CD4-positive, alpha-beta T cell treated with Interleukin-2 at 100 ng/mL for 4 hours (primary cell): ENCODE results near the gene CERS6.
"Not testable (repeated sequence)": the region's sequence is repeated elsewhere in the genome, so short reads cannot be mapped to it uniquely, and the experiment has no call there.

ENCODE experiments used
- DNase-seq: peaks from one replicate; pipeline ENCODE4 v3.0.0-alpha.2; 2020; ENCODE audit warnings: low spot score

Gene CERS6

DNA sequence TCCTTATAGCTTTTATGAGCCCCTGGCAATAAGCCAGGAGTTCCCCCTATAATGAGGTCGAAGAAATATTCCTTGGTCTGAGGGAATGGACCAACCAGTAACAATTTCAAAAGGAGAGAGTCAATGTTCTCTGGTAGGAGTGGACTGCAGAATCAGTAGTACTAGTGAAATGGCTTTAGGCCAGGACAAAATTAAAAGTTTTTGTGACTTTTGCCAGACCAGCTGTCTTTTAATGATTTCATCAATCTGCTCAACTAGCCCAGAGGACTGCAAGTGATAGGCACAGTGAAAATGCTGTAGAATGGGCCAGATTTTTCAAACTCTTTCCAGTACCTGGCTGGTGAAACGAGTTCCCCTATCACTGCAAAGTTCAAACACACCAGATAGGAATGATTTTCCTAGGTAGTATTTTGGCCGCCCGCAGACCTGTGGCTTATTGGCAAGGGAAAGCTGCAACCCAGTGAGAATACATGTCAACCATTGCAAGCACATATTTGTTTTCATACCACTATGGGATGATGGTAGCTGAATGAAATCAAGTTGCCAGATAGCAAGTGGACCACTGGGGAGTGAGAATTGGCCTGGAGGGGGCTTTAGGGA lies 45.5 kb downstream of the CERS6 start:
- DNase-seq: no peak

DNA sequence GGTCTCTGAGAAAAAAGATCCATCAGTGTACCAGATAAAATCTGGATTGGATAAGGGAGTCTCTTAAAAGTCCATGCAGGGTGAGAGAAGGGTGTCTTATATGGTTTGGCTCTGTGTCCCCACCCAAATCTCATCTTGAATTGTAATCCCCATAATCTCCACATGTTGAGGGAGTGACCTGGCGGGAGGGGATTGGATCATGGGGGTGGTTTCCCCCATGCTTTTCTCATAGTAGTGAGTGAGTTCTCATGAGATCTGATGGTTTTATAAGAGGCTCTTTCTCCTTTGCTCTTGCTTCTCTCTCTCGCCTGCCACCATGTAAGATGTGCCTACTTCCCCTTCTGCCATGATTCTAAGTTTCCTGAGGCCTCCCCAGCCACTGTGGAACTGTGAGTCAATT lies 46.8 kb downstream of the CERS6 start:
- DNase-seq: not testable (repeated sequence)

DNA sequence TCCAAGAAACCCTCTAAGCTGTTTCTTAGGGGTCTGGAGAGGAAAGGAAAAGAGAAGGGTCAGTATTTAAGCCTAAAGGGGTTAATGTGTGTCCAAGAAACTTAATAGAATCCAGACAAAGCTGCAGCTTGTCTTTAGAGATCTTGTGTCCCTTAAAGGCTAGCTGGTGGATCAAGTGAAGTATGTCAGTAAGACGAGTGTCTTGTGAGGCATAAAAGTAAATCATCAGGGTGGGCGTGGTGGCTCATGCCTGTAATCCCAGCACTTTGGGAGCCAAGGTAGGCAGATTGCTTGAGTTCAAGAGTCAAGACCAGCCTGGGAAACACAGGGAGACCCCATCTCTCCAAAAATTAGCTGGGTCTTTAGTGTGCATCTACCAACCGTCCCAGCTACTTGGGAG lies 47.8 kb downstream of the CERS6 start:
- DNase-seq: no peak

DNA sequence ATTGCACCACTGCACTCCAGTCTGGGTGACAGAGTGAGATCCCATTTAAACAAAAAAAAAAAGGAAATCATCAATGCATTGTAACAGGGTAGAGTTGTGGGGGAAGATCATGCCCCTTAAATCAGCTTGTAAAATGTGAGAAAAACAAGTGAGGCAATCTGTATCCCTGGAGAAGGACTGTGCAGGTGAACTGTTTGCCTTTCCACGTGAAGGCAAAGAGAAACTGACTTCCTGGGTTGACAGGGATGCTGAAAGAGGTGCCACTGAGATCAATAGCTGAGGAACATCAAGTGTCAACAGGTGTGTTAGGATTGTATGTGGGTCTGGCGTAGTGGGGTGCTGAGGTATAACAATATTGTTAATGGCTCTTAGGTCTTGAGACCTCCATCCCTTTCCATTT lies 48.3 kb downstream of the CERS6 start:
- no peak for DNase-seq

DNA sequence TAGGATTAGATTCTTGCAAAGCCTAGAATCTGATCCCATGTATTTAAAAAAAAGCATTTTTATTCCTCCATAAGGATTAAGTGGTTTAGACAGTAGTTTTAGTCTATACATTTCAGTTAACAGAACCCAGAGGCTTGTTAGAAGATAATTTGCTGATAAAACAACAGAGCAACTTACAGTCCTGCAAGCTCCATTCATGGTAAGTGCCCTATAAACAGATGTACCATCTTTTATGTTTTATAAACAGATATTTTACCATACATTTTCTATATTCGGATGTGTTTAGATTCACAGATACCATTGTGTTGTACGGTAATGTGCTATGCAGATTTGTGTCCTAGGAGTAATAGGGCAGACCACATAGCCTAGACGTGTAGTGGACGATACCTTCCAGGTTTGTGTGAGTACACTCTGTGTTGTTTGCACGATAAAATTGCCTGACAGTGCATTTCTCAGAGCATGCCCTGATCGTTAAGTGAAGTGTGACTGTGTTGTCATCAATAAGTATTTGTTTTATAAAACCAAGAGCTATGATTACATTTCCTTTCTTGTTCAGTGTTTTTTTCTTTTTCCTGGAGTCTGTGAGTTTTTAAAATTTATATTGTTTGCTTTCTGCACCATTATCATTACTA lies 54.2 kb downstream of the CERS6 start:
- no peak for DNase-seq

DNA sequence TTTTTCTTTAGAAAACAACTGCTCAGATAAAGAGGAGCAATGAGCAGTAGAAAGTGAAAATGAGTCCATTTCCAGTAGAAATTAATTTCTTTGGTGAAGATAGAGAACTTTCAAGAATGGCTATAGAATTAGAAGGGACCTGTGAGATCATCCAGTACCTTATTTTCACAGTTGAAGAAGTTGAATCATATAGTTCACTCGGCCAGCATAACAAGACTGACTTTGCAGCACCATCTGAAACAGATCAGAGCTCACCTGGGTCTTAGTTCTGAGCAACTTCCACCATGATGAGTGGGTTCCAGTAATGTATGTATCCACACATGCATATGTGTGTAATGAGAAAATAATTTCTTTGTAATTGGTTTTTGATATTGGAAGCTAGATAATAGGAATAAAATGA lies 58.6 kb downstream of the CERS6 start:
- DNase-seq: no peak

DNA sequence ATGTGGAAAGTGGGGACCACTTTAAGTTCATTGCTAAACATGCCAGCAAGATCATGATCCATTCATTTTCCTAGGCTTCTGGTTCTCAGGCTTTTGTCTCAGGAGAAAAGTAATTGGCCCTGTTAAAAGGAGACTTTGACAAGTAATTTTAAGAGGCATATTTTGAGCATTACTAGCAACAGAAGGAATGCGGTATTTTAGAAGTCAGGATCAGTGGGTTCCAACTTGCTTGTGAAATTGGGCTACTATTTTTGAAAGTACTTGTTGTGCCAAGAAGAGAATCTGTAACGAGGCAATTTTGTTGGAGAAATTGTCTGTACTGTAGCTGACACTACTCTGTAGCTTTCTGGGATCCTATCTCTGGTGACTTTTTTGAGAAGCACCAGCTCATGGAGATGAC lies 59.4 kb downstream of the CERS6 start:
- no peak for DNase-seq

DNA sequence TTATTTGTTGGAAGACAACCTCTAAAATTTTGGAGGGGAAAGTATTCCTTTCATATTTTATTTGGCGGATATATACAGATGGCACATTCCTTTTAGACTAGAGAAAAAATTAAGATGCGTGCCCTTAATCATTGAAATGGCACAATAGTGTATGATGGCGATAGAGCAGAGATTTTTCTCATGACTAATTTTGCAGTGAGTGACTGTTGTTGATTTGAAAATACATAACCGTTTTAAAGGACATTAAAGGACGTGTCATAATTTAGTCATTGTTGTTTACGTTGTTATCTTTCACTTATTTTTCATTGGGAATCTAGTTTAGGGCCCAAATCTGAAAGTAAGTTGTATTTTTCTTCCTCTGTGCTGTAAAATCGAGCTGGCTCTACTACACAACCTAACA lies 61.7 kb downstream of the CERS6 start:
- DNase-seq: no peak

DNA sequence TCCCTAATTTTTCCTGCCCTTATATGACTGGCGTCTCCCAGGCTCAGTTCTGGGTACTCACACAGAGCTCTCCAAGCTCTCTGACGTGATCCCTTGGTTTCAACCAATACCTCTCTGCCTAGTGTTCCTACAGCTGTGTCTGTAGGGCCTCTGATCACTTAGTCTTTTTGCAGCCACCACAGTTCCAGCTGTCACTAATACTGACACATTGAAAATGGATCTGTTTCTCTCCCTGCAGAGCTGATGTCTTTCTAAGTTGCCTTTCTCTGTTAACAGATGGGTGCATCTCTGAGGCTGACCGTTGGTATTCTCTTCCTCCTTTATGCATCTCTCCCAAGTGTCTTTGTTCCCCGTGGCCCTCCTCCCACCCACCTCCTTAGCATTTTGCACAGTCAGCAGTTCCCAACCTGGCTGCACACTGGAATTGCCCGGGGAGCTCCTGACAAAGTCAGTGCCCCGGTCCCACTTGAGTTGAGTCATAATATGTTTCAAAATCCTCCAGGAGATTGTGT lies 62.5 kb downstream of the CERS6 start:
- no peak for DNase-seq

DNA sequence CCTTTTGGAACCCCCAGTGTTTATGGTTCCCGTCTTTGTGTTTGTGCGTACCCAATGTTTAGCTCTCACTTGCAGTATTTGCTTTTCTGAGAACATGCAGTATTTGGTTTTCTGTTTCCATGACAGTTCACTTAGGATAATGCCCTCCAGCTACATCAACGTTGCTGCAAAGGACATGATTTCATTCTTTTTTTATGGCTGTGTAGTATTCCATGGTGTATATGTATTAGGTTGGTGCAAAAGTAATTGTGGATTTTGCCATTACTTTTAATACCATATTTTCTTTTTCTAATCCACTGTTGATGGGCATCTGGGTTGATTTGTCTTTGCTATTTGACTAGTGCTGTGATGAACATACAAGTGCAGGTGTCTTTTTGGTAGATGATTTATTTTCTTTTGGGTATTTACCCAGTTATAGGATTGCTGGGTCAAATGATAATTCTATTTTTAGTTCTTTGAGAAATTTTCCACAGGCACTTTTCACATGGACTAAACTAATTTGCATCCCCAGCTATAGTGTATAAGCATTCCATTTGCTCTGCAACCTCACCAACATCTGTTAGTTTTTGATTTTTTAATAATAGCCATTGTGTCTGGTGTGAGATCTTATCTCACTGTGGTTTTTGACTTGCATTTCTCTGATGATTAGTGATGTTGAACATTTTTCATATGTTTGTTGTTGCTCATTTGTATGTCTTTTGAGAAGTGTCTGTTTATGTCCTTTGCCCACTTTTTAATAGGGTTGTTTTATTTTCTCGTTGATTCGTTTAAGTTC lies 63.6 kb downstream of the CERS6 start:
- no peak for DNase-seq

DNA sequence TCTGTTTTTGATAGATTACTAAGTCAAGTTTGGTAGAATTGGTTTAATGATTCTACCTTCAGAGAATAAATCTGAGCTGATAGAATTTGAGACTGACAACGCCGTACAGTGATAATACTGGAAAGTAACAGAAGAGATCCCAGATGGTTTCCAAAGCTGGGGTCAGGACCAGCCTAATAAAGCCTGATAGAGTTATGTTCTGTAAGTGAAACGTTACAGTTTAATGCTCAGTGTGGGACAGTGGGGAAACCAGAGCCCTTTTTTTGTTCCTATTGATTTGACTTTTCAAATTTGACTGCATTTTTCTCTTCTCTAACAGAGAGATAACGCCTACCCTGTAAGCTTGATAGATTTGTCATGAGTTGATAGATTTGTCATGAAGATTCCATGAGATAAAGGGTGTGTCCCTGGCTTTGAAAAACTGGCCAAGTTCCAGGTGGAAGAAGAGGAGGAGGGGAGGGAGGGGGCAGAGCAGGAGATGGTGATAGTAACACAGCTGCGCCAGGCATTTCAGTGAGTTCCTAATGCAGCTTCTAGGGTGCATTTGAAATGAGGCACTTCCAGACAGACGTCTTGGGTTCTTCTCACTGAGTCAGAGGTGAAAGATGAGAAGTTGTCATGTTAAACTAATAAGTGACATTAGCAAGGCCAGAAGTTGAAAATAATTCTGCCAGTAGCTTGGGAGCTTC lies 65.1 kb downstream of the CERS6 start:
- DNase-seq: no peak

DNA sequence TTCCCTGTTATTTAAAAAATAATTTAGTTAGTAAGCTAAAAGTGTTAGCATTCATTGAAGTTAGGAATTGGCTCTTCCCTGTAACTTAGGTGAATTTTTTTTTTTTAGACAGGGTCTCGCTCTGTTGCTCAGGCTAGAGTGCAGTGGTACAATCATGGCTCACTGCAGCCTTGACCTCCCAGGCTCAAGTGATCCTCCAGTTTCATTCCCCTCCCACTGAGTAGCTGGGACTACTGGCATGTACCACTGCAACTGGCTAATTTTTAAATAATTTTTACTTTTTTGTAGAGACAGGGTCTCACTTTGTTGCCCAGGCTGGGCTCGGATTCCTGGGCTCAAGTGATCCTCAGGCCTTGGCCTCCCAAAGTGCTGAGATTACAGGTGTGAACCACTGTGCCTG lies 66.4 kb downstream of the CERS6 start:
- DNase-seq: no peak

DNA sequence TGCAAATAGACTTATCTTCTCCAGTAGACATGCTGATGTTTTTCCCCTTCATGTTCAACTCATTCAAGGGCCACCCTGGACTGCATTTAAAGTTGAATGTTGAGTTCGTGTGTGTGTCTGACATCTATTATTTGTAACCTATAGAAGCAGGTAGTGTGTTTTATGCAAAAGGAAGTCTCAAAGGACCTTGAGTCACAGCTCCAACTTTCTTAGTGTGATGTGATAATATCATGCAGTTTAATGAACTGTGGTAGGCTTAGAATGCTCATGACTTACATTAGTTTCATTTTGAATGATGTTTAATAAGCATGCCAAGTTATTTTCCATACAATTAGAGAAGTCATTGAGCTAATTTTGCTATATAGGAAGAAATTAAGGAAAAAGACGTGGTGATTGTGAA lies 67.9 kb downstream of the CERS6 start:
- DNase-seq: no peak

DNA sequence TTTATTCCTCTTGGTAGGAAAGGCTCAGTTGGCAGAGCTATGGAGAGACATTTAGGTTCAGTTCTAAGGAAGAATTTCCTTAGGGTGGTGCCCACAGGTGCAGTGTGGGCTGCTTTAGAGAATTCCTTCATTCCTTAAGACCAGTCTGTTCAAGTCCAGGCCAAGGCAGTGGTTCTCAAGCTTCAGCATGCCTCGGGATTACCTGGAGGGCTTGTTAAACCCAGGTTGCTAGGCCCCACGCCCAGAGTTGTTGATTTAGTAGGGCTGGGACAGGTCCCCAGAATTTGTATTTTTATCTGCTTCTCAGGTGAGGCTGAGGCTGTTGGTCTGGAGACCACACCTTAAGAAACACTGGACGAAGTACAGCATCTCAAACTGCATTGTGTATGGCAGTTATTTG lies 68.9 kb downstream of the CERS6 start:
- DNase-seq: no peak

DNA sequence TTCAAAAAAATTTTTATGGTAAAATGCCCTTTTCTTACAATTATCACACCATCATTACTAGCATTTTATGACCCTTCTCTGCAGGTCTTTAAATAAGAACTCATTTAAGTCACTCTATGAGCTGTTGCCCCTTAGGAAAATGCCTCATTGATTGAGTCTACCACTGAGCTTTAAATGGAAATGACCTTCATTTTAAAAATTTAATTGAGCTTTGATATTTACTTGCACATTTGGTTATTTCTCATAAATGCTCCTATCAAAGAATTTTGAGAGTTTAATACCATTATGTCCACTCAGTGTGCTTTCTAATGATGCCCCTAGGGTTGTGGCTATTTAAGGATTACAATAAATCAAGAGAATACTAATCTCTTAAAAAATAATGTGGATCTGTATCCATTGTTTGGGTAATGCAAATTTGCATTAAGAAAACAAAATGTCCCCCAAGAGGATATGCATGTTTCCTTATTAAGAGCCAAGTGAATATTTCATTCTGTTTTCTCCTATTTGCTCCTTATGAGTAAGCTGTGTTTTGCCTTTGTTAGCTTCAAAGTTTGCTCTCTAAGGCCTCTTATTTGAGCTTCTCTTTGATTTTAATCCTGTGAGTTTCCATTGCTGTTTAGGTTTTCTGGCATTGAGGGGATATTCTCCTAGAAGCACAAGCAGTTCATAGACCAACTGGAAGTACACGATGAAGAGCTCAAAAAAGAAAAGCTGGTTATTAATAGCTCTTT lies 69.8 kb downstream of the CERS6 start:
- DNase-seq: no peak

DNA sequence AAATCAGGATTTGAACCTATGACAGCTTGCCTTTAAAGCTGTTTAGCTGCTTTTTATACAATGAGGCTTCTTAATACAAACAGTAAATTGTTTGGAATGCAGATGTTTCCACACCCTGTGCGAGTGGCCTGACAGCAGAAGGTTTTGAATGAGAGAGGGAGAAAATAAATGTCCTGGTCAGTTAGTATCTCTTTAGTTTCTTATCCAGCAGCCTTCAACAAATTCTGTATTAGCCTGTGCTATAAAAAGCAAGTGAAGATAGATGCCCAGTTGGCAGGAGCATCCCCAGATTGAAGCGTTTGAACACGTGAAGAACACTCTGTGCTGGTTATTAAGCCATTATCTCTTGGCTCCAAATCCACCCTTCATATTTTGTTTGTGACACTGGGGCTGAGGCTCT lies 70.6 kb downstream of the CERS6 start:
- no peak for DNase-seq

DNA sequence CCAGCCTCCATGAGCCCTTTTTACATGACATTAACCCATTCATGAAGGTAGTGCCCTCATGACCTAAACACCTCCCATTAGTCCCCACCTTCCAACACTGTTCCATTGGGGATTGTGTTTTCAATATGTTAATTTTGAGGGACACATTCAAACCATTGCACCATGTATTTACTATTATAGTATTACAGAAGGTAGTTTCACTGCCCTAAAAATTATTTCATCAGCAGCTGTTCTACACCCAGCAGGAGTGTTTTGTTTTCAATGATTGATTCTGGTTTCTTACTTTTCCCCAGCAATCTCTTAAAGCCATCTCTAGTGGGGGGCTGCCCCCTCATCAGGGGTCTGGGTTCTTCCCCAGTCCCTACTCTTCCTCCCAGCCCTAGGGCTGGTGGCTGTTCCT lies 71.9 kb downstream of the CERS6 start:
- DNase-seq: no peak

DNA sequence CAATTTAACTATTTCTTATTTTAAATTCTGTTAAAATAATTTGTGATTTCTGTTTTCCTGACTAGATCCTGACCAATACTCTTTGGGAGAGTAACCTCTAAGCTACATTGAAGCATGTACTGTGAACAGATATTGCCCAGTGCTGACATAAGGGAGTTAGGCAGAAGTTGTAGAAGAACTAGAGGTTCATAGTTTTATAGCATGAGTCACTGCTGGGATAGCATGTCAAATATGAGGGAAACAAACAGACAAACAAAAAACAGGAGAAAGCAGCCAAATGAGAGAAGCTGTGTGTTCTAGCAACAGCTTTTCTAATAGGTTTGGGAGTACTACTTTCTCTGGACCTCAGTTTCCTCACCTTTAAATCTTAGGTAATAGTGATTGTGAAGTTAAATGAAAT lies 72.4 kb downstream of the CERS6 start:
- DNase-seq: no peak

DNA sequence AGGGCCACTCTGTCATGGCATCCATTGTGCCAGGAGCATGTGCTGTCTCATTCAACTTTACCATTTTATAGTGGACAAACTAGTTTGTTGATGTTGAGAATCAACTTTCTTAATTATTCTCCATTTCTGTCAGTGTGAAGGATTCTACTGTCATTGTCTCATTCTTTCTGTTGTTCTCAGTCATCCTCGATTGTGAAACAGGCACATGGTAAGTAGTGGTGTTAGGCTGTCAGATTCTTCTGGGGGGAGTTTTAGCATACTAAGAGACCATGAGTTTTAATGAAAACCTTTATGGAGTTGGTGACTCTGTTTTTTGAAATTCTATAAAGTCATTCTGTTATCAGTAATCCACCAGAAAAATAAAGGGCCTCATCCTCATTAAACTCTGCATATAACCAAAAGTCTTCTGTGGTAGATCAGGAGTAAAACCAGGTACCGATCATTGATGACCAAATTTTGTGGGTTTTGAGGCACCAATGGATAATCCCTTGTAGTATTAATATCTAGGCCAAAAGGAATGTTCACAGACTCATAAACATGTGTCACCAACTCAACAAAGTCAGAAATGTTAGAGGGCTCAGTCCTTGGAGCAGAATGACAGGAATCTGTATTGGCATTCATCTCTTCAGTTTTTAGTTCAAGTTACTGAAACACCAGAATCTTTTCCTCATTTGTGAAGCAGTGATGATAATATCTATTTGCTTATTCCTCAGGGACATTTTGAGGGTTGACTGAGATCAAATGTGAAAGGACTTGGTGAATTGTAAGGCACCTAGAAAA lies 73.2 kb downstream of the CERS6 start:
- DNase-seq: no peak

DNA sequence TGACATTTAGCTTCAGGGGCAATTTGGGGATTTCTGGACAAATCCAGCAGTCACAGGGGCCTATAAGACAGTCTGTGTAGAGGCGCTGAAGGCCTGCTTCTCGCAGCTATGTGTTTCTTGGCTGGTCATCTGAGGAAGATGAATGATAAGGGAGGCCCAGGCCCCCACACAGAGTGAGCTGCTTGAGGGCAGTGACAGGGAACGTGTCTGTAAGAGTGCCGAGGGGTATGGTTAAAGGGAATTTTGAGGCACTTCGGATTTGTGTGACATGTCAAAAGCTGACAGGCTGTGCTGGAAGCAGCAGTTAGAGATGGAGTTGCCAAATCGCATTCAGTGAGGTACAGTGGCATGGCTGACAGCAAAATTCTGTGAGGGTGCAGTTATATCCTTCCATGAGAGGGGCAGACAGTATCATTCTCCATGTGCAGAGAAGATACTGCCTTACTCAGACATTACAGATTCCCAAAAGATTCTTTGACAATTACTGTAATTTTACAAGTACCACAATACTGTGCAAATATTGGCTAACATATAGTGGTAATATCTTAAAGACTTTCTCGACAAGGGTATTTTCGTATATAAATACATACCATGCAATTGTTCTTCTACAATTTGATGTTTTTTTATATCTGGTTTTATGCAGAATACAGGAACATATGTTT lies 74.0 kb downstream of the CERS6 start:
- no peak for DNase-seq
